Endodermal cell (in vitro differentiated cells): ENCODE results near the gene MRPS18A. TPM values are rescaled to one million over a fixed set of nuclear protein-coding genes. Genes with fewer than 3 reads are reported as not detected.
A peak's percentile ranks its signal among the peaks of the same experiment; 100 is the strongest.

Experiments used
- DNase-seq: peaks from one replicate; pipeline ENCODE4 v3.0.0-alpha.2; 2017
- H3K27ac ChIP-seq: 2 replicates; pipeline ENCODE4 v1.5.1; 2013; ENCODE audit warnings: mild to moderate bottlenecking, low read depth, low read length, moderate library complexity
- H3K27me3 ChIP-seq: 2 replicates; pipeline ENCODE4 v1.6.1; 2013; ENCODE audit warnings: mild to moderate bottlenecking, low read length, moderate library complexity; ENCODE audit not compliant: insufficient read depth, control insufficient read depth, poor library complexity, severe bottlenecking
- H3K36me3 ChIP-seq: 2 replicates; pipeline ENCODE4 v1.7.0; 2013; ENCODE audit warnings: mild to moderate bottlenecking, low read length, moderate library complexity; ENCODE audit not compliant: control insufficient read depth, insufficient read depth
- H3K4me1 ChIP-seq: one replicate; pipeline ENCODE4 v1.7.0; 2013; ENCODE audit warnings: low read length; ENCODE audit not compliant: control insufficient read depth, insufficient read depth
- H3K4me3 ChIP-seq: 2 replicates; pipeline ENCODE4 v1.5.1; 2013; ENCODE audit warnings: mild to moderate bottlenecking, low read length, moderate library complexity
- H3K9ac ChIP-seq: 2 replicates; pipeline ENCODE4 v1.6.1; 2013; ENCODE audit warnings: mild to moderate bottlenecking, low read length, moderate library complexity; ENCODE audit not compliant: poor library complexity, severe bottlenecking; ENCODE audit errors: extremely low read depth
- H3K9me3 ChIP-seq: 2 replicates; pipeline ENCODE4 v1.6.1; 2013; ENCODE audit warnings: mild to moderate bottlenecking, low read length, moderate library complexity; ENCODE audit not compliant: control insufficient read depth
- H3K27ac Mint-ChIP-seq: 2 replicates; pipeline ENCODE4 v1.8.0; 2020; ENCODE audit warnings: mixed read lengths
- H3K27me3 Mint-ChIP-seq: 2 replicates; pipeline ENCODE4 v1.8.0; 2021; ENCODE audit warnings: mild to moderate bottlenecking, mixed read lengths; ENCODE audit not compliant: insufficient read depth
- H3K36me3 Mint-ChIP-seq: 2 replicates; pipeline ENCODE4 v1.8.0; 2020; ENCODE audit warnings: low read depth, mixed read lengths
- H3K4me1 Mint-ChIP-seq: 2 replicates; pipeline ENCODE4 v1.8.0; 2020; ENCODE audit warnings: mixed read lengths
- H3K4me3 Mint-ChIP-seq: 2 replicates; pipeline ENCODE4 v1.8.0; 2020; ENCODE audit warnings: mild to moderate bottlenecking, moderate library complexity, mixed read lengths
- H3K9me3 Mint-ChIP-seq: 2 replicates; pipeline ENCODE4 v1.8.0; 2020; ENCODE audit warnings: mild to moderate bottlenecking, mixed read lengths
- WGBS, 2 experiments: methylation state at CpG; one replicate each; pipeline versions ENCODE4 v1.1.5 to v1.1.7; 2013; ENCODE audit warnings: missing lambda C conversion rate in 2 of 2, mixed read lengths in 1 of 2; ENCODE audit not compliant: insufficient coverage in 1 of 2, insufficient read length in 1 of 2; 5-methylcytosine and 5-hydroxymethylcytosine counted together
- total RNA-seq, 2 donors: library from RNA; stranded (reverse); fragmentation: NEBNext Ultra II Directional in 1 of 2; extraction: Animal tissue kit (Norgen Biotek cat#: 25700) in 1 of 2; gene quantifications; 2 replicates in 1 of 2; 3 replicates in 1 of 2; pipeline ENCODE4 v1.2.1, GENCODE V29; 2021
- TF ChIP-seq, protein P1 (sequence below): fragments of 200-600 bp; sonication (generic); conservative IDR thresholded peaks from 2 replicates; pipeline ENCODE4 v1.5.0; 2021; ENCODE audit warnings: antibody characterized with exemption, mild to moderate bottlenecking

MRPS18A gene
- total RNA-seq, 2 donors from 2014 or later = 53.6 to 58.8 TPM

DNA sequence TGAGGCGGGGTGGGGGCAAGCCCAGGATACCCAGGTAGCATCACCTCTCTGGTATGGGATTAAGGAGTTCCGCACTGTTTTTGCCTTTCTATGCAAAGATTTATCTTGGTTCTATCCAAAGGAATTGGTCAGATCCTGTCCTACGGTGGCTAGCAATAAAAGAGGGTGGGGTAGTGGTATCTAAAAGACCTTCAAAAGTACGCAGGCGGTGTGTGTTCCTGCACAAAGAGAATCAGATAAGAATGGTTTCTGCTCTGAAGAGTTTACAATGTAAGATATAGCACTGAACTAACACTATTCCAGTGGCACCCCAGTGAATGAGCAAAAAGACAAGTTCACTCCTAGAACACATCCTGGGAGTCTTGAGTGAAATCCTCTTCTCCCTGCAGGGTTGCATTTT is 6.3 kb downstream of the MRPS18A start:
- DNase-seq = no peak
- no peak overlapping the region for H3K9ac ChIP-seq
- Mint-ChIP-seq H3K9me3 (no peaks in the 10 kb centered on the region), H3K4me3 (no peak overlapping the region), H3K4me1 (peaks cover 44% of the 10 kb centered on the region), H3K27ac (peak overlapping the region; percentile 5), H3K36me3 (peaks cover 27% of the 10 kb centered on the region), H3K27me3 (no peaks in the 10 kb centered on the region)
- H3K27ac ChIP-seq = no peak overlapping the region
- TF ChIP-seq, protein P1, sequence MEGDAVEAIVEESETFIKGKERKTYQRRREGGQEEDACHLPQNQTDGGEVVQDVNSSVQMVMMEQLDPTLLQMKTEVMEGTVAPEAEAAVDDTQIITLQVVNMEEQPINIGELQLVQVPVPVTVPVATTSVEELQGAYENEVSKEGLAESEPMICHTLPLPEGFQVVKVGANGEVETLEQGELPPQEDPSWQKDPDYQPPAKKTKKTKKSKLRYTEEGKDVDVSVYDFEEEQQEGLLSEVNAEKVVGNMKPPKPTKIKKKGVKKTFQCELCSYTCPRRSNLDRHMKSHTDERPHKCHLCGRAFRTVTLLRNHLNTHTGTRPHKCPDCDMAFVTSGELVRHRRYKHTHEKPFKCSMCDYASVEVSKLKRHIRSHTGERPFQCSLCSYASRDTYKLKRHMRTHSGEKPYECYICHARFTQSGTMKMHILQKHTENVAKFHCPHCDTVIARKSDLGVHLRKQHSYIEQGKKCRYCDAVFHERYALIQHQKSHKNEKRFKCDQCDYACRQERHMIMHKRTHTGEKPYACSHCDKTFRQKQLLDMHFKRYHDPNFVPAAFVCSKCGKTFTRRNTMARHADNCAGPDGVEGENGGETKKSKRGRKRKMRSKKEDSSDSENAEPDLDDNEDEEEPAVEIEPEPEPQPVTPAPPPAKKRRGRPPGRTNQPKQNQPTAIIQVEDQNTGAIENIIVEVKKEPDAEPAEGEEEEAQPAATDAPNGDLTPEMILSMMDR = no peak
- H3K4me1 ChIP-seq = peaks cover 23% of the 10 kb centered on the region
- peaks cover 66% of the 10 kb centered on the region for H3K36me3 ChIP-seq
- WGBS, 2 experiments = 95% methylated on average over 5 of the region's 5 CpGs; no CpG with 5 or more reads in 1 of the 2 experiments
- no peaks in the 10 kb centered on the region for H3K9me3 ChIP-seq
- H3K4me3 ChIP-seq = no peak overlapping the region
- H3K27me3 ChIP-seq = no peaks in the 10 kb centered on the region

DNA sequence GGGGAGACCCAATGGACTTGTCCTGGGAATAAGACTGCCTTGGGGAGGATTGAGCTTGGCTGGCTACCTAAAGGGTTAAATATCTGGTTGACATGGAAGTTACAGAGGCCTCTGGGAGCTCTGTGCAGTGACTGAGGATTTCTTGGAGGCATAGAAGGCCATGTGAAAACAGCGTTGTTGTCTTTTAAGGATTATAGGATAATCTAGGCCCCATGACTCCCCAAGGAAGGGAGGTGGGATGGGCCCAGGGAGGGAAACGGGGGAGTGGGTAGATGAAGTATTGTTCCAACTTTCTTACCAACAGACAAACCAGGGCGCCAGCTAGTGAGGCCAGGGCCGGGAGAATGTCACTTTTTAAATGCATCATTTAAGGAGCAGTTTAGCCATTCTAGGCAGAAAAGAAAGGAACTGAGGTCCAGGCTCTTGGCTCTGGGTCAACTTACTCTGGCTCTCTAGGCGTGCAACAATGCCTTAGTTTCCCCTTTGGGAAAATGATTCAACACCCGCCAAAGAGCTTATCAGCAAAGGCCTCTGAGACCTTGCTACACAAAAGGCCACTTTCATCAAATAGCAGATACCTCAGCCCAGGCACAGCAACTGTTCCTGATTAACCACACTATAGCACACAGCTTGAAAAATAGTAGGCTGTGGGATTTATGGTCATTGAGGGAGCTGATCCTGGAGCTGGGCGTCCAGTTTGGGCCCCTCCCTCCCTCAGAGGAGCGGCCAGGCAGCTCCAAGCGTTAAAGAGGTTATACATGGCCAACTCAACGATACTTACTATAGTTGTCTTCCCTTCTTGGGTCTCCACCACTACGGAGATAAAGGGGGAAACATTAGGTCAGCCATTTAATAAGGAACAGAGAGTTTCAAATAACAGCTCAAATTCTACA is 7.0 kb downstream of the MRPS18A start:
- no peak overlapping the region for H3K4me3 Mint-ChIP-seq
- no peak overlapping the region for H3K27ac ChIP-seq
- no peaks in the 10 kb centered on the region for H3K9me3 Mint-ChIP-seq
- peak overlapping the region; percentile 65 for H3K27ac Mint-ChIP-seq
- H3K27me3 ChIP-seq = no peaks in the 10 kb centered on the region
- WGBS, 2 experiments = 91 to 98% methylated on average over 9 to 11 of the region's 11 CpGs
- H3K4me1 ChIP-seq = peaks cover 23% of the 10 kb centered on the region
- H3K9me3 ChIP-seq = no peaks in the 10 kb centered on the region
- no peak for DNase-seq
- peaks cover 34% of the 10 kb centered on the region for H3K36me3 Mint-ChIP-seq
- TF ChIP-seq, protein P1 = no peak
- no peak overlapping the region for H3K9ac ChIP-seq
- H3K4me1 Mint-ChIP-seq = peaks cover 39% of the 10 kb centered on the region
- no peak overlapping the region for H3K4me3 ChIP-seq
- peaks cover 69% of the 10 kb centered on the region for H3K36me3 ChIP-seq
- no peaks in the 10 kb centered on the region for H3K27me3 Mint-ChIP-seq

DNA sequence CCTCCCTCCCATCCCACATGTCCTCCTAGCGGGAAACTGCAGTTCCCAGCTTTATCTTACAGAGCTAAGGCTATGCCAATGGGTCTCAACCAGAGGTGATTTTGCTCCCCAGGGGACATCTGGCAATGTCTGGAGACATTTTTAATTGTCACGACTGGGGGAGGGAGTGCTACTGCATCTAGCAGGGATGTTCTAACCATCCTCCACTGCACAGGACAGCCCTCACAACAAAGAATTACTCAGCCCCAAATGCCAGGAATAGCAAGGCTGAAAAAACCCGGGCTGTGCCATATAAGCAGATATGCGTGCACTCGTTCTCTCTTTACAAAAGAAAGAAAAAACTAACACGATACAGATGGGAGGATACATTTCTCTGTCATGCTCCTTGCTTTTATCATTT is 8.5 kb downstream of the MRPS18A start:
- Mint-ChIP-seq H3K4me3 (no peak overlapping the region), H3K4me1 (peaks cover 35% of the 10 kb centered on the region), H3K27ac (no peak overlapping the region), H3K9me3 (no peaks in the 10 kb centered on the region), H3K27me3 (no peaks in the 10 kb centered on the region), H3K36me3 (peaks cover 49% of the 10 kb centered on the region)
- no peak overlapping the region for H3K9ac ChIP-seq
- H3K4me3 ChIP-seq = no peak overlapping the region
- peaks cover 23% of the 10 kb centered on the region for H3K4me1 ChIP-seq
- H3K9me3 ChIP-seq = no peaks in the 10 kb centered on the region
- H3K36me3 ChIP-seq = peaks cover 84% of the 10 kb centered on the region
- DNase-seq = no peak
- H3K27me3 ChIP-seq = no peaks in the 10 kb centered on the region
- TF ChIP-seq, protein P1 = no peak
- 94 to 95% methylated on average over 5 to 6 of the region's 6 CpGs for WGBS, 2 experiments
- no peak overlapping the region for H3K27ac ChIP-seq
